Activated CD4-positive, alpha-beta memory T cell treated with anti-CD3 and anti-CD28 coated beads, Interleukin-2, amount 10 ng/mL, durations not matched to agents 7 days and 5 days (primary cell): ENCODE measurements around the gene PYDC1. TPM values are rescaled to one million over a fixed set of nuclear protein-coding genes. Genes with fewer than 3 reads are reported as not detected.
A peak's percentile ranks its signal among the peaks of the same experiment; 100 is the strongest.

Source experiments
- CTCF ChIA-PET: fragments of 350-600 bp; sonication (Branson Sonifier 250); formaldehyde crosslinking; loops from one replicate; lab custom pipeline; 2021; ENCODE audit warnings: antibody characterized with exemption, inconsistent platforms; lab: Charles Lee
- POLR2A ChIA-PET: fragments of 350-600 bp; sonication (Branson Sonifier 250); formaldehyde crosslinking; loops from one replicate; lab custom pipeline; 2021; ENCODE audit warnings: antibody characterized with exemption; lab: Charles Lee
- DNase-seq: peaks from one replicate; pipeline ENCODE4 v3.0.0-alpha.2; 2020
- H3K27ac Mint-ChIP-seq: one replicate; pipeline ENCODE4 v1.8.0; 2021; ENCODE audit warnings: mild to moderate bottlenecking, mixed read lengths
- H3K27me3 Mint-ChIP-seq: one replicate; pipeline ENCODE4 v1.8.0; 2021; ENCODE audit warnings: mixed read lengths
- H3K36me3 Mint-ChIP-seq: one replicate; pipeline ENCODE4 v1.8.0; 2021; ENCODE audit warnings: low read depth, mixed read lengths
- H3K4me1 Mint-ChIP-seq: one replicate; pipeline ENCODE4 v1.8.0; 2021; ENCODE audit warnings: mixed read lengths
- H3K4me3 Mint-ChIP-seq: one replicate; pipeline ENCODE4 v1.8.0; 2021; ENCODE audit warnings: mild to moderate bottlenecking, mixed read lengths
- H3K9me3 Mint-ChIP-seq: one replicate; pipeline ENCODE4 v1.8.0; 2021; ENCODE audit warnings: mixed read lengths
- total RNA-seq, 2 experiments: library from RNA; stranded (reverse); gene quantifications; one replicate each; pipeline ENCODE4 v1.2.3, GENCODE V29; 2021

Gene PYDC1
- total RNA-seq, 2 experiments from 2014 or later, result not detected

GRCh38 chr16:31190061-31190460, 26.9 kb downstream of the PYDC1 start:
- Mint-ChIP-seq H3K9me3 (no peaks in the 10 kb centered on the region), H3K36me3 (peaks cover 93% of the 10 kb centered on the region), H3K27ac (no peak overlapping the region), H3K27me3 (no peaks in the 10 kb centered on the region), H3K4me1 (peaks cover 82% of the 10 kb centered on the region), H3K4me3 (no peak overlapping the region)
- ChIA-PET CTCF (interaction anchor here (1.3 to 1.8 kb wide), 3 partner anchors 8 to 270 kb away, joined by 3 to 7 read pairs (median 4); no protein-coding TSS in a partner anchor), POLR2A (interaction anchor here (1.0 to 6.3 kb wide), 9 partner anchors 8 to 265 kb away, joined by 3 to 59 read pairs (median 5); partner anchors contain the start of genes FUS and PYCARD)
- DNase-seq, result no peak

GRCh38 chr16:31189412-31189778, 27.5 kb downstream of the PYDC1 start:
- Mint-ChIP-seq H3K4me3 (no peak overlapping the region), H3K27ac (peak overlapping the region; percentile 5), H3K27me3 (no peaks in the 10 kb centered on the region), H3K4me1 (peaks cover 83% of the 10 kb centered on the region), H3K36me3 (peaks cover 93% of the 10 kb centered on the region), H3K9me3 (no peaks in the 10 kb centered on the region)
- DNase-seq, result no peak
- CTCF ChIA-PET, result interaction anchor here (0.7 to 1.8 kb wide), 4 partner anchors 9 to 271 kb away, joined by 3 to 4 read pairs (median 3); no protein-coding TSS in a partner anchor
- POLR2A ChIA-PET, result interaction anchor here (0.6 to 6.3 kb wide), 10 partner anchors 9 to 269 kb away, joined by 3 to 59 read pairs (median 4); partner anchors contain the start of genes FUS and PYCARD

GRCh38 chr16:31188450-31189411, 28.2 kb downstream of the PYDC1 start:
- no peaks in the 10 kb centered on the region for H3K27me3 Mint-ChIP-seq
- H3K9me3 Mint-ChIP-seq, result no peaks in the 10 kb centered on the region
- POLR2A ChIA-PET, result interaction anchor here (0.6 to 6.9 kb wide), 11 partner anchors 6 to 269 kb away, joined by 3 to 77 read pairs (median 5); partner anchors contain the start of genes FUS and PYCARD
- peaks cover 85% of the 10 kb centered on the region for H3K4me1 Mint-ChIP-seq
- peaks cover 93% of the 10 kb centered on the region for H3K36me3 Mint-ChIP-seq
- H3K4me3 Mint-ChIP-seq, result no peak overlapping the region
- DNase-seq, result no peak
- peak overlapping the region; percentile 5 for H3K27ac Mint-ChIP-seq
- CTCF ChIA-PET, result interaction anchor here (0.7 to 1.8 kb wide), 5 partner anchors 8 to 272 kb away, joined by 3 to 4 read pairs (median 3); no protein-coding TSS in a partner anchor

GRCh38 chr16:31187808-31188189, 29.1 kb downstream of the PYDC1 start:
- ChIA-PET POLR2A (interaction anchor here (0.8 to 6.9 kb wide), 5 partner anchors 7 to 27 kb away, joined by 3 to 77 read pairs (median 9); partner anchors contain the start of gene PYCARD), CTCF (interaction anchor here (1.7 kb wide), 1 partner anchor 46 kb away, joined by 4 read pairs; no protein-coding TSS in a partner anchor)
- Mint-ChIP-seq H3K27ac (peak overlapping the region; percentile 23), H3K36me3 (peaks cover 94% of the 10 kb centered on the region), H3K27me3 (no peaks in the 10 kb centered on the region), H3K9me3 (no peaks in the 10 kb centered on the region), H3K4me1 (peaks cover 89% of the 10 kb centered on the region), H3K4me3 (no peak overlapping the region)
- no peak for DNase-seq

- ChIA-PET POLR2A (interaction anchor here (0.8 to 6.9 kb wide), 6 partner anchors 8 to 28 kb away, joined by 3 to 77 read pairs (median 6); partner anchors contain the start of gene PYCARD), CTCF (interaction anchor here (0.9 to 1.7 kb wide), 2 partner anchors 45 to 80 kb away, joined by 3 to 4 read pairs; no protein-coding TSS in a partner anchor)
- H3K27me3 Mint-ChIP-seq, result no peaks in the 10 kb centered on the region
Measured at GRCh38 chr16:31186930-31187807, 29.8 kb downstream of the PYDC1 start.

GRCh38 chr16:31186176-31186575, 30.8 kb downstream of the PYDC1 start:
- POLR2A ChIA-PET, result interaction anchor here (0.9 to 6.9 kb wide), 5 partner anchors 9 to 273 kb away, joined by 3 to 77 read pairs (median 9); partner anchors contain the start of genes ARMC5, PRSS8 and PYCARD
- H3K4me3 Mint-ChIP-seq, result no peak overlapping the region
- peaks cover 98% of the 10 kb centered on the region for H3K36me3 Mint-ChIP-seq
- no peaks in the 10 kb centered on the region for H3K27me3 Mint-ChIP-seq
- no peaks in the 10 kb centered on the region for H3K9me3 Mint-ChIP-seq
- no peak for DNase-seq
- peaks cover 92% of the 10 kb centered on the region for H3K4me1 Mint-ChIP-seq
- H3K27ac Mint-ChIP-seq, result peak overlapping the region; percentile 38
- CTCF ChIA-PET, result interaction anchor here (0.9 kb wide), 1 partner anchor 79 kb away, joined by 3 read pairs; no protein-coding TSS in a partner anchor

More at GRCh38 chr16:31186930-31187807, 29.8 kb downstream of the PYDC1 start:
- no peak overlapping the region for H3K4me3 Mint-ChIP-seq
- peaks cover 93% of the 10 kb centered on the region for H3K4me1 Mint-ChIP-seq
- peaks cover 98% of the 10 kb centered on the region for H3K36me3 Mint-ChIP-seq
- H3K27ac Mint-ChIP-seq, result peak overlapping the region; percentile 8
- no peak for DNase-seq
- no peaks in the 10 kb centered on the region for H3K9me3 Mint-ChIP-seq

GRCh38 chr16:31185339-31185738, 31.6 kb downstream of the PYDC1 start:
- H3K27ac Mint-ChIP-seq, result no peak overlapping the region
- H3K4me1 Mint-ChIP-seq, result peaks cover 84% of the 10 kb centered on the region
- ChIA-PET CTCF (no interaction called here), POLR2A (interaction anchor here (0.7 to 6.9 kb wide), 4 partner anchors 10 to 148 kb away, joined by 3 to 77 read pairs (median 40); partner anchors contain the start of genes PRSS8 and PYCARD)
- H3K36me3 Mint-ChIP-seq, result peaks cover 98% of the 10 kb centered on the region
- H3K27me3 Mint-ChIP-seq, result no peaks in the 10 kb centered on the region
- DNase-seq, result no peak
- H3K9me3 Mint-ChIP-seq, result no peaks in the 10 kb centered on the region
- no peak overlapping the region for H3K4me3 Mint-ChIP-seq

GRCh38 chr16:31184888-31185287, 32.0 kb downstream of the PYDC1 start:
- peaks cover 82% of the 10 kb centered on the region for H3K4me1 Mint-ChIP-seq
- H3K27me3 Mint-ChIP-seq, result no peaks in the 10 kb centered on the region
- POLR2A ChIA-PET, result interaction anchor here (0.7 to 6.9 kb wide), 5 partner anchors 10 to 274 kb away, joined by 3 to 77 read pairs (median 10); partner anchors contain the start of genes ARMC5 and PYCARD

GRCh38 chr16:31183432-31184428, 33.2 kb downstream of the PYDC1 start:
- H3K36me3 Mint-ChIP-seq, result peaks cover 85% of the 10 kb centered on the region
- CTCF ChIA-PET, result interaction anchor here (1.1 to 2.9 kb wide), 3 partner anchors 17 to 199 kb away, joined by 5 to 13 read pairs (median 6); no protein-coding TSS in a partner anchor

More at GRCh38 chr16:31184888-31185287, 32.0 kb downstream of the PYDC1 start:
- Mint-ChIP-seq H3K27ac (peak overlapping the region; percentile 28), H3K9me3 (no peaks in the 10 kb centered on the region), H3K36me3 (peaks cover 96% of the 10 kb centered on the region), H3K4me3 (peak overlapping the region; percentile 9)
- CTCF ChIA-PET, result interaction anchor here (1.1 kb wide), 1 partner anchor 16 kb away, joined by 5 read pairs; no protein-coding TSS in a partner anchor
- no peak for DNase-seq

GRCh38 chr16:31182391-31182790, 34.5 kb downstream of the PYDC1 start:
- Mint-ChIP-seq H3K4me3 (peak overlapping the region; percentile 93), H3K4me1 (peaks cover 72% of the 10 kb centered on the region), H3K36me3 (peaks cover 72% of the 10 kb centered on the region), H3K9me3 (no peaks in the 10 kb centered on the region), H3K27me3 (no peaks in the 10 kb centered on the region), H3K27ac (peak overlapping the region; percentile 65)
- POLR2A ChIA-PET, result interaction anchor here (0.8 to 6.9 kb wide), 8 partner anchors 12 to 686 kb away, joined by 3 to 77 read pairs (median 8); partner anchors contain the start of genes ARMC5, KAT8, PYCARD and ZNF646
- CTCF ChIA-PET, result interaction anchor here (1.4 to 2.9 kb wide), 3 partner anchors 18 to 200 kb away, joined by 5 to 13 read pairs (median 6); no protein-coding TSS in a partner anchor
- DNase-seq, result no peak

More at GRCh38 chr16:31183432-31184428, 33.2 kb downstream of the PYDC1 start:
- no peaks in the 10 kb centered on the region for H3K9me3 Mint-ChIP-seq
- peak overlapping the region; percentile 93 for H3K4me3 Mint-ChIP-seq
- POLR2A ChIA-PET, result interaction anchor here (1.9 to 6.9 kb wide), 5 partner anchors 11 to 275 kb away, joined by 5 to 77 read pairs (median 10); partner anchors contain the start of genes ARMC5, KAT8 and PYCARD
- H3K4me1 Mint-ChIP-seq, result peaks cover 76% of the 10 kb centered on the region
- H3K27ac Mint-ChIP-seq, result peak overlapping the region; percentile 41
- no peaks in the 10 kb centered on the region for H3K27me3 Mint-ChIP-seq
- DNase-seq, result no peak
